GM13977 (cell line): ENCODE measurements around the gene FAAP20.

Experiments used
- DNase-seq: peaks from one replicate; pipeline ENCODE4 v3.0.0; 2012; ENCODE audit warnings: low spot score
- in situ Hi-C: fragments of 300-500 bp; cut with MboI; formaldehyde crosslinking; loops from one replicate; pipeline ENCODE4 v1.12.0; 2022; ENCODE audit warnings: low sequenced_read_pairs, low pct_unique_long_range_greater_than_20kb, mixed read lengths, inconsistent platforms; ENCODE audit not compliant: unreplicated experiment
- TF ChIP-seq, protein P1 (sequence below): IDR thresholded peaks from 2 replicates; pipeline ENCODE4 v1.5.1; 2012; ENCODE audit warnings: mild to moderate bottlenecking, control low read depth; ENCODE audit not compliant: insufficient read depth; ENCODE audit errors: extremely low read depth, missing control alignments

FAAP20 gene

DNA sequence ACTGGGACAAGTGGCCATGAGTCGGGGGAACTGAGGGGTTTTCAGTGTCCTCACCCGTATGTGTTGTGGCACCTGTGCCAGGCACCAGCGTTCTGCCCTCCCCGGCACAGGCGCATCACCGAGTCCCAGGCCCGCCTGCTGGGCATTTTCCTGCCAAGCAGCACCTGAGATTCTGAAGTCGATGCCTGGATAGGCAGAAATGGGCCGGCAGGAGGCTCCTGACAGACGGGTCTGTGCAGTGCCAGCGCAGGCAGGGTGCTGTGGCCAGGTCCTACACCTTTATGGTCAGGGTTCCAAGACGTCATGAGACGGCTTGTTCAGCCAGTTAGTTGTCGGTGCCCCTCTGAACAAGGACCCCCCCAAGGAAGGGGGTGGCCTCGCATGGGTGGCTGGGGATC lies 10.6 kb downstream of the FAAP20 start:
- in situ Hi-C loops = loop anchor here (25.0 kb wide), 1 partner anchor 353 kb away; the partner anchor contains the start of genes HES5 and PANK4
- TF ChIP-seq, protein P1, sequence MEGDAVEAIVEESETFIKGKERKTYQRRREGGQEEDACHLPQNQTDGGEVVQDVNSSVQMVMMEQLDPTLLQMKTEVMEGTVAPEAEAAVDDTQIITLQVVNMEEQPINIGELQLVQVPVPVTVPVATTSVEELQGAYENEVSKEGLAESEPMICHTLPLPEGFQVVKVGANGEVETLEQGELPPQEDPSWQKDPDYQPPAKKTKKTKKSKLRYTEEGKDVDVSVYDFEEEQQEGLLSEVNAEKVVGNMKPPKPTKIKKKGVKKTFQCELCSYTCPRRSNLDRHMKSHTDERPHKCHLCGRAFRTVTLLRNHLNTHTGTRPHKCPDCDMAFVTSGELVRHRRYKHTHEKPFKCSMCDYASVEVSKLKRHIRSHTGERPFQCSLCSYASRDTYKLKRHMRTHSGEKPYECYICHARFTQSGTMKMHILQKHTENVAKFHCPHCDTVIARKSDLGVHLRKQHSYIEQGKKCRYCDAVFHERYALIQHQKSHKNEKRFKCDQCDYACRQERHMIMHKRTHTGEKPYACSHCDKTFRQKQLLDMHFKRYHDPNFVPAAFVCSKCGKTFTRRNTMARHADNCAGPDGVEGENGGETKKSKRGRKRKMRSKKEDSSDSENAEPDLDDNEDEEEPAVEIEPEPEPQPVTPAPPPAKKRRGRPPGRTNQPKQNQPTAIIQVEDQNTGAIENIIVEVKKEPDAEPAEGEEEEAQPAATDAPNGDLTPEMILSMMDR = no peak
- no peak for DNase-seq

DNA sequence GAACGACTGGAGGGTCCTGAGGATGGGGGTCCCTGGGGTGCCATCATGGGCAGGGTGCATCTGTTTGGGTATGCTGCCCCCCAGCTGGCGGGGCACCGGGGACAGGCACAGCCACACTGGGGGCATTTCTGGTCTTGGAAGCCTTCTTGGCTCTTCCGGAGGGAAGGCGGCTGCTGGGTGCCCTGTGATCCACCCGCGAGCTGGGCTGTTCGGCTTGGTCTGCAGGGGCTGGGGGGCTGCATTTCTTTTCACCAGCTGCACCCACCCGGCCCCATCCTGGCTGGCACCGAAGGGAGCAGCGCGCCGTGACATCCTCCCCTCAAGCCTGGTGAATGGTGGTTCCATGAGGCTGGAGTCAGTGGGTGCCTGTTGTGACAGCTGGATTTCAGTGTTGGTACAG lies 12.2 kb downstream of the FAAP20 start:
- DNase-seq = no peak
- TF ChIP-seq, protein P1 = no peak
- in situ Hi-C loops = loop anchor here (25.0 kb wide), 1 partner anchor 355 kb away; the partner anchor contains the start of genes HES5 and PANK4

DNA sequence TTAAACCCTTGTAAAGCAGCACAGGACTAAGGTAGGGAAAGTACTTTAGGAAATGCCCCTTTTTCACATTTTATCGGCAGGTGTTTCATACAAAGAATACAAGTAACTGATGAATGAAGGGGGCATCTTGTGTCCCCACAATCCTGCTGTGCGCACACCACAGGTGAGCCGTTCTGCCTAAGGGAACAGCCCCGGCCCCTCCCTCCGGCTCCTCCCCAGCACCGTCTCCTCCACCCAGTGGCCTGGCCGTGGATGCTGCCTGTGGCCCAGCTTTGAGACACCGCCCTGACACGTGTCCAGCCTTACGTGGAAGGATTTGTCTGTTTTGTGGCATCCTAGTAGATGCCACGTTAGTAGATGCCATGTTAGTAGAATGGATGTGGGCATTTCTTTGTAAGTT lies 12.8 kb downstream of the FAAP20 start:
- DNase-seq = no peak
- TF ChIP-seq, protein P1 = no peak
- in situ Hi-C loops = loop anchor here (25.0 kb wide), 1 partner anchor 356 kb away; the partner anchor contains the start of genes HES5 and PANK4

DNA sequence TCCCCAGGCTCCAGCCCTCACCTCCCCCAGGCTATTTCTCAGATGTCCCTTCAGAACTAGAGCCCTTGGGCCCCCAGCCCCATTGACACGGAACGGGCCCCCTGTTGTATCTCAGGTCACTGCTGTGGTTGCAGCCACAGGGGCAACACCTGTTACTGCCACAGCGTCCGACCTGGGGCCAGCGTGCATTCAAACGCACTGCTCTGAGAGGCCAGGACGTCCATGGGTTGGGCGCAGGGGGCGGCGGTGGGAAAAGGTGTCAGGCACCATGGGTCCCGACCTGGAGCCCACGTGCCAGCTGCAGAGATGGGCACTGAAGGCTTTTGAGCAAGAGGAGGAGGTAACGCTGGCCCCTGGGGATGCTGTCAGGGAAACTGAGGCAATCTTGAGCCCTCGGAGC lies 13.3 kb downstream of the FAAP20 start:
- TF ChIP-seq, protein P1 = no peak
- no peak for DNase-seq
- in situ Hi-C loops = loop anchor here (25.0 kb wide), 1 partner anchor 356 kb away; the partner anchor contains the start of genes HES5 and PANK4

DNA sequence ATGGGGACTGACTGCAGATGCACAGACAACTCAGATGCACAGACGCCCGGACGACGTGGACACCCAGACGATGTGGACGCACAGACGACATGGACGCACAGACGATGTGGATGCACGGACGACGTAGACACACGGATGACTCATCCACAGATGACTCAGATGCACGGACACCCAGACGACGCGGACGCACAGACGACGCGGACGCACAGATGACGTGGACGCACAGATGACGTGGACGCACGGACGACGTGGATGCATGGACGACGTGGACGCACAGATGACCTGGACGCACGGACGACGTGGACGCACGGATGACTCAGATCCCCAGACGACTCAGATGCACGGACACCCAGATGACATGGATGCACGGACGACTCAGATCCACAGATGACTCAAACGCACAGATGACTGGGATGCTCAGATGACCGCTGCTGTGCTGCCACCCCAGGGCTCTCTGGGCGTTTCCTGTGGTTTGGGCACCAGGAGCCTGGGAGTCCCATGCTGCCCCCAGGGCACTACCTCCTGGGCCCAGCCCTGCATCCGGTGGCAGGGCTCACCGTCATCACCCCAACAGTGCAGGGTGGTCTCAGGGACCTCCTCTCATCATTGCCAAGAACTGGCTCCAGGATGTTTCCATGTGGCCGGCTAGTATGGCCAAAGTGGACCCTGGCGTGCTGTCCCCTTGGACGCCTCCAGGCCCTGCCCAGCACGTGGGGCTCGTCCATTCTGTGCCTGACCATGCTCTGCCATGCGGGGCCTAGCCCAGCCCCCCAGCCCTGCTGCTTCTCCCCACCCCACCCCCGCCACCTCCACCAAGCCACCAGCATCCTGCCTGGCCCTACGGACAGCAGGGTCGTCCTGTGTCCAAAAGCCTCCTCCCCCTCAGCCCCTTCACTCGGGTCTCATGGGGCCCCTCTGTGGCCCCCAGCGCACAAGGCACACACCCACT lies 14.0 kb downstream of the FAAP20 start:
- in situ Hi-C loops = loop anchor here (25.0 kb wide), 1 partner anchor 357 kb away; the partner anchor contains the start of genes HES5 and PANK4
- TF ChIP-seq, protein P1 = no peak

DNA sequence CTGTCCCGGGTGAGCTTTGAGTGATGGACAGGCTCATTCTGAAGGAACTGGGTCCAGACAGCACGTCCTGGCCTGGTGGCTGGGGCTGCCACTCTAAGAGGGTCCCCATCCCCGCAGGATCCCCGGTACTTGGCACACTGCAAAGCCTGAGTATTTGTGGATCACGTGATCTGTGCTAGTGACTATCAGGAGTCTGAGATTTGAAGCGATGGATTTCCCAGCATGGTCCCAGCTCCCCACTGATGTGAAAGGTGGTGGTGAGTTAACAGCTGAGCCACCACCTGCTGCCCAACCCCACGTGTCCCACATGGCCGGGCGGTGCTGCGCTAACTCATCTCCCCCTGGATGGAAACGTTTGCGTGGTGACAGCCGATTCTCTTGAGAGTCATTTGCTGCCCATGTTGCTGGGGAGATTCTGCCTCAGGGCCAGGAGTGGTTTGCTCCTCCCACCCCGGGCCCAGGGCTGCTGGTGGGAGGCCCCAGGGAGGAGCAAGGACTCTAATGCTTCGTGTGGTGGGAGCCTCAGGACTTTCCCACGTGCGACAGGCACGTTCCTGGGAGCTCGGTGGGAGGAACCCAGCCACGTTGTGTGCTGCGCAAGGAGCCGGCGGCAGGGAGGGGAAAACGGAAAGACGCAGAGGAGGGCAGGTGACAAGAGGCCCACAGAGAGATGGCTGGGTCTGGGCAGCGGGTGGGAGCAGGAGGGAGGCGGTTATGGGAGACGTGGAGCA lies 15.1 kb downstream of the FAAP20 start:
- DNase-seq = no peak
- in situ Hi-C loops = loop anchor here (25.0 kb wide), 1 partner anchor 358 kb away; the partner anchor contains the start of genes HES5 and PANK4
- TF ChIP-seq, protein P1 = no peak

More for the DNA sequence above, 14.0 kb downstream of the FAAP20 start:
- no peak for DNase-seq
